GM18508 (cell line): ENCODE data around the gene TEKT5.
"Not testable (repeated sequence)": the region's sequence is repeated elsewhere in the genome, so short reads cannot be mapped to it uniquely, and the experiment has no call there.

Experiments used
- ATAC-seq: cut with Tn5 transposase; IDR thresholded peaks from one replicate; pipeline ENCODE4 v1.9.1; 2021; ENCODE audit warnings: moderate number of reproducible peaks; ENCODE audit not compliant: insufficient read depth, unreplicated experiment

Gene TEKT5

DNA sequence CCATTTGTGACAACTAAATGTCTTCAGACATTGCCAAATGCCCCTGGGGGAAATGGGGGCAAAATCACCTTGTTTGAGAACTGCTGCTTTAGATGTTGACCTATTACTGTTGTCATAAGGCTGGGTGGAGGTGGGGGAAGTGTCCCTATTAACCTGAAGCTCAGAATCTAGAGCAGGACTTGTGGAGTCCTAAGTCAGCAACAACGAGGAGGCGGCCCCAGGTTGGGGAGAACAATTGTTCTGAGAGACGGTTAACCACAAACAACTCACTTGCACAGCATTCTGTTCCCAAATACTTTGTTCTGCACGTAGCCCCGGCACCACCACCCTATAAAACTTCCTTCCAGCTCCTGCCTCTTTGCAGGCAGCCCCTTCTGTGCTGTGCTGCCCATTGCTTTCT lies 32.5 kb downstream of the TEKT5 start:
- ATAC-seq: no peak

DNA sequence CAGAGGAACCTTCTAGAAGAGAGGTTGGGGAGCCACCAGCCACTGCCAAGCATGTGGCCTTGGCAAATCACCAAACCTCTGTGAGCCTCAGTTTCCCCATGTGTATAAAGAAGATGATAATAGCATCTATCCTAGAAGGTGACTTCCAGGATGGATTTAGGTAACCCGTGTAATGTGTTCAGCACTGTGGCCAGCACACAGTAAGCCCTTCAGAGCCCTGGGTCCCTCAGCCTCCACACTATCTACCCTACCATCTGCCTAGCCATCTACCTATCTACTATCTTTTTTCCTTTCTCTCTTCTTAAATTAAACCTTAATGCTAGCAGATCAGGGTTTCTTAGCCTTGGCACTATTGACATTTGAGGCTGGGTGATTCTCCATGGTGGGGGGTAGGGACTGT lies 33.0 kb downstream of the TEKT5 start:
- no peak for ATAC-seq

DNA sequence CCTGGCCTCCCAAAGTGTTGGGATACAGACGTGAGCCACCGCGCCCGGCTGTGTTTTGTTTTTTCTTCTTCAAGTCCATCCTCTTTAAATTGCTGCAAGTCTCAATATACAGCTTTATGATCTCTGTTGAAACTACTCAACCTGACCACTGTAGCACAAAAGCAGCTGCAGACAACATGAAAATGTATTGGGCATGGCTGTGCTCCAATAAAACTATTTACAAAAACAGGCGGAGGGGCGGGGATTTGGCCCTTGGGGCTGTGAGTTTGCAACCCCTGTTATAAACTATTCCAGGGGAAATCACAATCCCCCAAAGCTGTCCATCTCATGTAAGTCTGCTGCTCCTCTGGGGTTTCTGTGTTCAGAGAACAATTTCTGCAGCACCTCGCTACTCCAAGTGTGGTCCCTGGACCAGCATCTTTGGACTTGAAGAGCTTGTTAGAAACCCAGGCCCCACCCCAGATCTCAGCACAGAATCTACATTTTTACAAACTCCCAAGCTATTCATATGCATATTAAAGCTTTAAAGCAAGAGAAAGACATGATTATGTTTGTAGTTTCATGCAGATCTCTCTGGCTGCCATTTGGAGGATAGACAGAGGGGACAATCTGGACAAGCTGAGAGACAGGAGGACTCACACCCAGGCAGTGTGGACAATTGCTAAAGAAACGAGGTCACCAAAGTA lies 33.6 kb downstream of the TEKT5 start:
- ATAC-seq: no peak

DNA sequence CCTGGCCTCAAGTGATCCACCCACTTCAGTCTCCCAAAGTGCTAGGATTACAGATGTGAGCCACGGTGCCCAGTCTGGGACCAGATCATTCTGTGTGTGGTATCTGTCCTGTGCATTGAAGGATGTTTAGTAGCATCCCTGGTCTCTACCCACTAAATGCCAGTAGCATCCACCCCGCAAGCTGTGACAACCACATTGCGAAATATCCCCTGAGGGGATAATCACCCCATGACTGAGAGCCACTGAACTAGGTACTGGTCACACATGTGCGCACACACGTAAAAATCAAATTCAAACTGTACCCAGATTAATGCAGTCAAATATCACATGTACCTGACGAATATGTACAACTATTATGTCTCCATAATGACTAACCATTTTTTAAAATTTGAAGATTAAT lies 35.8 kb downstream of the TEKT5 start:
- ATAC-seq: no peak

DNA sequence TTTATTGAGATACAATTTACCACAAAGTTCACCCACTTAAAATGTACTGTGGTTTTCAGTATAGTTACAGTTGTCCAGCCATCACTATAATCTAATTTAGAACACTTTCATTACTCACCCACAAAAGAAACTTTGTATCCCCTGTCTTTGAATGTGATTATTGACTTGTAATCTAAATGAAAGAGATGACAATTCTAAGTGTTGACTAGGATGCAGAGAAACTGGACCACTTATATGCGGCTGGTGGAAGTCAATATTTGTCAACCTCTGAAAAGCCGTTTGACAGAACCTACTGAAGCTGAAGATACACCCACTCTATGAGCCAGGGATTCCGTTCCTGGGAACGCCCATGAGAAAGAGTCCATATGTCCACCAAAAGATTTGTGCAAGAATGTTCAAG lies 36.8 kb downstream of the TEKT5 start:
- no peak for ATAC-seq

DNA sequence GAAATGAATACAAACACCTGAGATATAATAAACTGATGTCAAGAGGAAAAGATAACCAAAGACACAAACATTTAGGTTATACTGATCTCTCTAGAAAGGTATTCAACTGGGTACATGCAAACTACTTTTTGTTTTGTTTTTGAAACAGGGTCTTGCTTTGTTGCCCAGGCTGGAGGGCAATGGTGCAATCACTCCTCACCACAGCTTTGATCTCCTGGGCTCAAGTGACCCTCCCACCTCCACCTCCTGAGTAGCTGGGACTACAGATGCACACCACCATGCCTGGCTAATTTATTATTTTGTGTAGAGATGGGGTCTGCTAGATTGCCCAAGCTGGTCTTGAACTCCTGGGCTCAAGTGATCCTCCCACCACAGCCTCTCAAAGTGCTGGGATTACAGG lies 38.1 kb downstream of the TEKT5 start:
- ATAC-seq: no peak

DNA sequence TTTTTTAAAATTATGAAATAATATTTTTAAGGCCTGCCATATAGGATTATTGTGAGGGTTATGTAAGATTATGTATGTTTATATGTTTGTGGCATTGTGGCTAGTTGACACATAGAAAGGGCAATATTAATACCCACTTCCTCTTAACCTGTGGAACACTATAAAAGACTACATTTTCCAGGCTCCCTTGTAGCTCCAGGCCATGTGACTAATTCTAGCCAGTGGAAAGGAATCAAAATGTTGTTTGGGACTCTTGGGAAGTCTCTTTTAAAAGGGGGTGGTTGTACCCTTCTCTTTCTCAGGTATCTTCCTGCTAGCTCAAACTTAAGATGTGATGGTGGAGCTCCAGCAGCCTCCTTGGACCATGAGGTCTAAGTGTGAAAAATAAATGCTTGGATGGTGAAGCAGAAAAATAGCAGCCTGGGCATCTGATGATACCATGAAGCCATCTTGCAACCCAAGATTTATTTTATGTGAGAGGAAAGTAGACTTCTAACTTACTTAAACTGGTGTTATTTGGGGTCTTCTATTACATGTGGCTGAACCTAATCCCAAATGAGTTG lies 39.2 kb downstream of the TEKT5 start:
- ATAC-seq: no peak

DNA sequence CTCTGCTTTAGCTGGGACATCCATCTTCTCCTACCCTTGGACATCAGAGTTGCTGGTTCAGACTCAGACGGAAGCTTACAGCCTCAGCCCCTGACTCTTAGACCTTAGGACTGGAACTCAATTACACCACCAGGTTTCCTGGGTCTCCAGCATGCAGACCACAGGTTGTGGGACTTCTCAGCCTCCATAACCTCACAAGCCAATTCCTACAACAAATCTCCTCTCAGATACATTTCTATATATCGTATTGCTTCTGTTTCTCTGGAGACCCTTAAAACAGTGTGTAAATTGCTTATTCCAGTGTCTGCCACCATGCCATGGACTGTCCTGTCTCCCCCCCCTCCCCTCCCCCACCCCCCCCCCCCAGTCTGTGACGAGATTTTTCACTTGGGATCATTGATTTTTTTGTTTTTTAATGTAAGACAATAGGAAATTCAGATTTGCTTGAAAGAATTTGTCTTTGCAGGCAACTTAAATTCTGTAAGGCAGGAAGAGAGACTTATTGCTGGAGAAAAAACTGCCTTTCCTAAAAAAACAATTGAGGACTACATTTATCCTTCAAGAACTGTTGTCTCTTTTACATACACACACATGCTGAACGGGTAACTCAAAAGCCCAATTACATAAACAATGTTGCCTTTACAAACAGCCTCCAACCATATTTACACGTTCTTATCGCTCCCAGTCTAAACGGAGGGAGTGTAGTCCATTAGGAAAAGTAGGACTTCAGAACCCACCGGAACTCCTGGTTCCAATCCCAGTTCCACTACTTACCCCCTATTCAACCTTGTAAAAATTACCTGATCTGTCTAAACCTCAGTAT lies 39.9 kb downstream of the TEKT5 start:
- no peak for ATAC-seq

DNA sequence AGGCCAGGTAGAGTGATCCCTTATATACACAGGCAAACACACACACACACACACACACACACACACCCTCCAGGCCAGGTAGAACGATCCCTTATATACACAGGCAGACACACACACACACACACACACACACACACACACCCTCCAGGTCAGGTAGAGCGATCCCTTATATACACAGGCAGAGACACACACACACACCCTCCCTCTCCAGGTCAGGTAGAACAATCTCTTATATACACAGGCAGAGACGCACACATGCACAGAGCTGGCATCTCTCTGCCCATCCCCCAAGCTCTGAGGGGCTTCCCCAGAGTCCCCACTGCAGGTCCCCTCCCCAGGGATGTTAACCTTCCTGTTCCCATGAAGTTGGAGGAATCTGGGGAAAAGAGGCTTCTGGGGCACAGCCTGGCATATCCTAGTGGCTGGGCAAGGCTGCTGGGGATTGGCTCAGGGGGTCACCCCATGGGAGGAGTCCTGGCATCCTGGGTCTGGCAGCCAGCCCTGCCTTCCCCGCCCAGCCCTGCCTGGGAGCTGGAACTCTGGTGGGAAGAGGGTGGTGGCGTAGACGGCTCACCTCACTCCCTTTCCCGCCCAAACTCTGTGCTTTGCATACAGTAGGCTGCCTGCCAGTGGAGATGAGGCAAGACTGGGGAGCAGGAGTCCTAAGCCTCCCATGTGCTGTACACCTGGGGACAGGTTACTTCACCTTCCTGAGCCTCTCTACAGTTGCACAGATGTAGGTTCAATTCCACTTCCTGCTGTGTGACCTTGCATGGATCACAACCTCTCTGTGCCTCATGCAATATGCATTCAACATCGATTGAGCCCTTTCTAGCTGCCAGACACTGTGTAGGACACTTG lies 41.8 kb downstream of the TEKT5 start:
- no peak for ATAC-seq

DNA sequence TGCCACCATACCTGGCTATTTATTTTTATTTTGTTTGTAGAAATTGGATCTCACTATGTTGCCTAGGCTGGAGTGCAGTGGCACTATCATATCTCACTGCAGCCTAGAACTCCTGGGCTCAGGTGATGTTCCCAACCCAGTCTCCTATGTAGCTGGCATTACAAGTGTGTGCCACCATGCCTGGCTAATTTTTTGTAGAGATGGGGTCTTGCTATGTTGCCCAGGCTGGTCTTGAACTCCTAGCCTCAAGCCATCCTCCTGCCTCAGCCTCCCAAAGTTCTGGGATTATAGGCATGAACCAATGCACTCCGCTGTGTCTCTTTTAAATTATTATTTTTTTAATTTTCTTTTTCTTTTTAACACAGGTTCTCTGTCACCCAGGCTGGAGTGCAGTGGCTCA lies 45.6 kb downstream of the TEKT5 start:
- ATAC-seq: not testable (repeated sequence)

DNA sequence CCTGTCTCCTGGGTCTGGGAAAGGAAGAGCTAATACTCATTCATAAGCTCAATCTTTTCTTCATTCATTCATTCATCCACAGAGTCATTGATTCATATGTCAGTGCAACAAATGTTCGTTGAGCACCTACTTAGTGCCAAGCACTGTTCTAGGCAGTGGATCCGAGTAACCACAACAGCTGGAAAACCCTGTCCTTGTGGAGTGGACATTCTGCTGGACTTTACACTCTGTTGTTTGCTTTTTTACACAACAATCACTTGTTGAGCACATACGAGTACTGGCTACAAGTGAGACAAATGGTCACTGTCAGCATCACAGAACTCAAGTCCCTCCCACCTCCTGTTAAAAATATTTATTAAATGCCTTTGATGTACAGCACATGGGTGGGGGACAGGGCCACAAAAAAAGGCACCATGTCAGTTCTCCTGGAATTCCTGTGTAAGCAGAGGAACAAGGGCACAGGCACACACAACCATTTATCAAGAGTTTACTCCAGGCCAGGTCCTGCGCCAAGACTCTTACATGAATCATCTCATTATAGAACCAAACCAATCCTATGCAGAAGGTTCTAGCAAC lies 46.9 kb downstream of the TEKT5 start:
- ATAC-seq: no peak

DNA sequence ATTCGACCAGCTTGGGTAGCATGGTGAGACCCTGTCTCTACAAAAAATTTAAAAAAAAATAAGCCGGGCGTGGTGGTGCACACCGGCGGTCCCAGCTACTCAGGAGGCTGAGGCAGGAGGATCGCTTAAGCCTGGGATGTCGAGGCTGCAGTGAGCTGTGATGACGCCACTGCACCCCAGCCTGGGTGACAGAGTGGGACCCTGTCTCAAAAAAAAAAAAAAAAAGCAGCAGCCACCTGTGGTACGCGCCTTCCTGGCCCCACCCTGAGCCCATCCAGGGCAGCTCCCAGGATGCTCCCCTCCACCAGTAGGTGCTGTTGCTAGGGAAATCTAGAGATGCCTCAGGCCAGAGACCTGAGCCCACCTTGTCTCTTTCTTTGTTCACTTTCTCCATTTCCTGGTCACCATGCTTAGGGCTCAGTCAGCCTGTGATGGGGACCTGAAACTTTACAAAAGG lies 47.4 kb downstream of the TEKT5 start:
- ATAC-seq: no peak

DNA sequence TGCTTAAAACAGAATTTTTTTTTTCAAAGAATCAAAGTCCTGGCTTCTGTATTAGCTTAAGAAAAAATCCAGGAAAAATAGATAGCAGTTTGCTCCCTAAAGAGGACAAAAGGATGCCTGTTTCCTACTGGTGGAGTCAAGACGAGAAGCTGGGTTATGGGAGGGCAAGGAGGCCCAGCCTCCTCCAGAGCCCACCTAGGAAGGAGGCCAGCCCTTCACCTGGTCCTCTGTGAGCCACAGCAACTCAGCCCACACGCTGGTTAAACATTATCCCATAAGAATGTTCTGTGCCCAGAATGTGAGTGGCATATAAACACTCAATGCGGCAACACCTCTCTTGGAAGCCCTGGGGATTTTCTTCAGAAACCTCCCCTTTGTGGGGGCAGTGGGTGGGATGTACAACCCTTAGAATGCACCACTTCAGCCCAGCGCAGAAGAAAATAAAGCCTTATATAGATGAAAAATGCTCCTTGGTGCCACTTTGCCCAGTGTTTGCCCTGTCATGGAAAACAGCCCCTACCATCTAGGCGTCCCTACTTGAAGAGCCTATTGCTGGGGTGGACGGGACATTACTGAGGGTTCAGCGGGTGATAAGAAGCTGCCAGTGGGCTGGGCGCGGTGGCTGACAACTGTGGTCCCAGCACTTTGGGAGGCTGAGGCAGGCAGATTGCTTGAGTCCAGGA lies 48.0 kb downstream of the TEKT5 start:
- no peak for ATAC-seq

DNA sequence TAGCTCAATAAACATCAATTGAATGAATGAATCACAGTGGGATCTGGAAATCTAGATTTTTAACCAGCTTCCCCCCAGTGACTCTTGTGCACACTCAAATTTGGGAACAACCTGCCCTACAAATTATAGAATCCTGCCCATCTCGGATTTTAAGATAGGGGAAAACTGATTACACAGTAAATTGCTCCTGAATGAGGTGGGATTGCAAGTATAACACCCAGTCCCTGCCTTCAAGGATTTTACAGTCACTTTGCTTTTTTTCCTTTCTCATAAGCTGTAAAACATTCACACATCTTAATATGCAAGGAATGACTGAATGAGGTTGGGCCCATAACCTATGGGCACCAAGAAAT lies 48.5 kb downstream of the TEKT5 start:
- ATAC-seq: no peak

DNA sequence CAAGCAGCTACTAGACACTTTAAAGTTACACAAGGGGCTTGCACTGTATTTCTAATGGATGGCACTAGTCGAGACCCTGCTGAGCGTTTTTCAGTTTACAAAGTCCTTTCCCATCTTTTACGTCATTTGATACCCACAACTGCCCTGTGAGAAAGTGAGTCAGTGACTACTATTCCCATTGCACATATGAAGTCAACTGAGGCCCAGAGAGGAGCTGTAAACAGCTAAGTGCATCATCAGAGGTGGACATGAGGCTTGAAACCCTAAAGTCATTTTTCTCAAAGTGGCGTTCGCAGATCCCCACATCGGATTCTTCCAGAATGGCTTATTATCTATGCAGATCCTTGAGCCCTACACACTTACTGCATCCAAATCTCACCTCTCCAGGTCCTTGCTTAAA lies 50.6 kb downstream of the TEKT5 start:
- no peak for ATAC-seq

DNA sequence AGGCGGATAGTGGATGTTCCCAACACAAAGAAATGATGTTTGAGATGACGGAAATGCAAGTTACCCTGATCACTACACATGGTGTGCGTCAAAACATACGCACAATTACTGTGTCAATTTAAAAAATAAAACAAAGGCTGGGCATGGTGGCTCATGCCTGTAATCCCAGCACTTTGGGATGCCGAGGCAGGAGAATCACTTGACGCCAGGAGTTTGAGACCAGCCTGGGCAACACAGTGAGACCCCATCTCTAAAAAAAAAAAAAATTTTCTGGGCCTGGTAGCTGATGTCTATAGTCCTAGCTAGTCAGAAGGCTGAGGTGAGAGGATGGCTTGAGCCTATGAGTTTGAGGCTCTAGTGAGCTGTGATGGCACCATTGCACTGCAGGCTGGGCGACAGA lies 51.8 kb downstream of the TEKT5 start:
- ATAC-seq: no peak

DNA sequence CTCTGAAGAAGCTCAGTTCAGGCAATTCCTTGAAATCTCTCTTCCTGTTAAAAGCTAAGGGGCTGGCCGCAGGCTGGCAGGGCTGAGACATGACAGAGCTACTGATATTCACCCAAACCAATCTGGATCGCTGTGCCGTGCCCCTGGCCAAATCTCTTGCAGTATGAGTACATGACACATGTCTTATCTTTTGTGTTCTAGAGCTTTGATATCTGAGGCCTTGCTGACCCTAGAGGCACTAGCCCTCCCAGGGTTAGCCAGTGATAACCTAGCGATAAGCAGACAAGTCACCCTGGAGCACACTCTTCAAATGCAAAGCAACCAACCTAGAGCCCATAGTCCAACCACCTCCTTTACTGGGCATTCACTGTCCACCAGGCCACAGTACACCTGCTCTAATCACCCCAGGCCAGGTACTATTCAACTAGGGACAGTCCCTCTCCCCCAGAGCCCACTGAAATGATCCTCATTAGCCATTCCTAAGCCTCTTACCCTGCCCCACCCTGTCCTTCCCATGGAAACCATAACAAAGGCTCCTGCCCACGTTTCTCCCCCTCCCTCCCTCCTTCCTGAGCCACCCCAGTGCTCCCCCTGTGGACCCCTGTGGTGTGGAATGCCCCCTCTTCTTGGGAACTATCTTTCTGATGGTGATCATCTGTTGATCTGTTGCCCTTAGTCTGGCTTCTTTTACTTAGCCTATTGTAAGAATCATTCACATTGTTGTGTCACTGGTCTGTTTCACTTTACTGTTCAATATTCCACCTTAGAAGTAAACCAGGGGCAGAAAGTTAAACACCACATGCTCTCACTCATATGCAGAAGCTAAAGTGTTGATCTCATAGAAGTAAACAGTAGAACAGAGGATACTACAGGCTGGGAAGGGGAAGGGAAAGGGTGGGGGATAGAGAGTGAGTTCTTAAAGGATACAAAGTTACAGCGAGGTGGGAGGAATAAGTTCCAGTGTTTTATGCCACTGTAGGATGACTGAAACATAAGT lies 52.5 kb downstream of the TEKT5 start:
- no peak for ATAC-seq

DNA sequence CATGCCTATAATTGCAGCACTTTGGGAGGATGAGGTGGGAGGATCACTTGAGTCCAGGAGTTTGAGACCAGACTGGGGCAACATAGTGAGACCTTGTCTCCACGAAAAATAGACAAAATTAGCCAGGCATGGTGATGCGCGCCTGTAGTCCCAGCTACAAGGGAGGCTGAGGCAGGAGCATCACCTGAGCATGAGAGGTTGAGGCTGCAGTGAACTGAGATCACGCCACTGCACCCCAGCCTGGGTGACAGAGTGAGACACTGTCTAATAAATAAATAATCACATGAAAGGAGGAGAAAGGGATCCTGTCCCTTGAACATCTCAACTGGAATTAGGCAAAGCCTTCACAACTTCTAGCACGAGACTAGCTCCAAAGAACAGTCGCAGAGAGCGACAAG lies 53.2 kb downstream of the TEKT5 start:
- no peak for ATAC-seq

DNA sequence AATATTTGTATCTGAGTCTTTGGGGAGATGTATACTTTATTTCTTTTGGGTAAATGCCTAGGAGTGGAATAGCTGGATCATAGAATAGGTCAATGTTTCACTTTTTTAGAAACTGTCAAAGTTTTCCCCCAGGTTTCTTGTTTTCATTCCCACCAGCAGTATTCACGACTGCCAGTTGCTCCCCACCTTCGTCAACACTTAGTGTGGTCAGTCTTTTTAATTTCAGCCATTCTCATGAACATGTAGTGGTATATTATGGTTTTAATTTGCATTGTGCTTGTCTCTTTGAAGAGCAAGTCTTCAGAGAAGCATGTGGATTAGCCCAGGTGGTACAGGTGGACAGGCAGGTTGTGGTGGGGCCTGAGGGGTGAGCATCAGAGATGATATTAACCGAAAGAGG lies 53.8 kb downstream of the TEKT5 start:
- no peak for ATAC-seq
